HEK293T (cell line): ENCODE data around the gene RETSAT.
"Not testable (repeated sequence)": the region's sequence is repeated elsewhere in the genome, so short reads cannot be mapped to it uniquely, and the experiment has no call there.

Experiments
- CTCF ChIA-PET: fragments of 350-600 bp; formaldehyde crosslinking; extraction: SDS; loops from one replicate; lab custom pipeline; 2021; ENCODE audit warnings: antibody characterized with exemption, inconsistent platforms; lab: Yijun Ruan, JAX
- POLR2A ChIA-PET: fragments of 350-600 bp; formaldehyde crosslinking; extraction: SDS; loops from one replicate; lab custom pipeline; 2020; ENCODE audit warnings: antibody characterized with exemption, inconsistent platforms; lab: Yijun Ruan, JAX
- DNase-seq: peaks from one replicate; pipeline ENCODE4 v3.0.0; 2012; ENCODE audit warnings: mixed read lengths; ENCODE audit errors: extremely low spot score
- ARNT ChIP-seq: fragments of 450-650 bp; IDR thresholded peaks from 2 replicates; pipeline ENCODE4 v1.6.1; 2017; ENCODE audit warnings: mild to moderate bottlenecking
- BHLHE40 ChIP-seq: fragments of 450-650 bp; IDR thresholded peaks from 2 replicates; pipeline ENCODE4 v1.6.1; 2016; ENCODE audit warnings: mild to moderate bottlenecking, moderate library complexity, borderline replicate concordance
- CTBP1 ChIP-seq: fragments of 450-650 bp; IDR thresholded peaks from 2 replicates; pipeline ENCODE4 v1.6.1; 2016; ENCODE audit warnings: borderline replicate concordance
- ELF4 ChIP-seq: fragments of 450-650 bp; IDR thresholded peaks from 2 replicates; pipeline ENCODE4 v1.6.1; 2017; ENCODE audit warnings: antibody characterized with exemption
- FOXA1 ChIP-seq: fragments of 450-650 bp; IDR thresholded peaks from 2 replicates; pipeline ENCODE4 v1.6.1; 2016; ENCODE audit warnings: mild to moderate bottlenecking
- FOXK2 ChIP-seq: fragments of 450-650 bp; IDR thresholded peaks from 2 replicates; pipeline ENCODE4 v1.6.1; 2016; ENCODE audit warnings: mild to moderate bottlenecking
- FOXM1 ChIP-seq: fragments of 450-650 bp; IDR thresholded peaks from 2 replicates; pipeline ENCODE4 v1.6.1; 2017; ENCODE audit warnings: mild to moderate bottlenecking, borderline replicate concordance
- HDGF ChIP-seq: fragments of 450-650 bp; IDR thresholded peaks from 2 replicates; pipeline ENCODE4 v1.6.1; 2017; ENCODE audit warnings: antibody characterized with exemption, borderline replicate concordance
- L3MBTL2 ChIP-seq: fragments of 450-650 bp; conservative IDR thresholded peaks from 2 replicates; pipeline ENCODE4 v1.6.1; 2016; ENCODE audit warnings: mild to moderate bottlenecking
- LEF1 ChIP-seq: fragments of 450-650 bp; IDR thresholded peaks from 2 replicates; pipeline ENCODE4 v1.6.1; 2017; ENCODE audit warnings: mild to moderate bottlenecking, borderline replicate concordance
- NFRKB ChIP-seq: fragments of 450-650 bp; IDR thresholded peaks from 2 replicates; pipeline ENCODE4 v1.6.1; 2016; ENCODE audit warnings: mild to moderate bottlenecking, moderate library complexity
- SP1 ChIP-seq: fragments of 450-650 bp; IDR thresholded peaks from 2 replicates; pipeline ENCODE4 v1.6.1; 2017
- SUZ12 ChIP-seq: fragments of 450-650 bp; IDR thresholded peaks from 2 replicates; pipeline ENCODE4 v1.6.1; 2016; ENCODE audit warnings: mild to moderate bottlenecking
- TARDBP ChIP-seq: fragments of 450-650 bp; IDR thresholded peaks from 2 replicates; pipeline ENCODE4 v1.6.1; 2016
- ZNF384 ChIP-seq: fragments of 450-650 bp; IDR thresholded peaks from 2 replicates; pipeline ENCODE4 v1.6.1; 2016
- TF ChIP-seq, protein P1 (sequence below): fragments of 450-650 bp; IDR thresholded peaks from 2 replicates; pipeline ENCODE4 v1.6.1; 2016

The RETSAT gene

GRCh38 chr2:85347599-85347998, 6.7 kb downstream of the RETSAT start:
- no peak for DNase-seq
- POLR2A ChIA-PET, result interaction anchor here (1.4 kb wide), 1 partner anchor 20 kb away, joined by 4 read pairs; the partner anchor contains the start of gene TGOLN2
- TF ChIP-seq LEF1, result no peak
- no peak for TF ChIP-seq FOXA1
- TF ChIP-seq, protein P1, sequence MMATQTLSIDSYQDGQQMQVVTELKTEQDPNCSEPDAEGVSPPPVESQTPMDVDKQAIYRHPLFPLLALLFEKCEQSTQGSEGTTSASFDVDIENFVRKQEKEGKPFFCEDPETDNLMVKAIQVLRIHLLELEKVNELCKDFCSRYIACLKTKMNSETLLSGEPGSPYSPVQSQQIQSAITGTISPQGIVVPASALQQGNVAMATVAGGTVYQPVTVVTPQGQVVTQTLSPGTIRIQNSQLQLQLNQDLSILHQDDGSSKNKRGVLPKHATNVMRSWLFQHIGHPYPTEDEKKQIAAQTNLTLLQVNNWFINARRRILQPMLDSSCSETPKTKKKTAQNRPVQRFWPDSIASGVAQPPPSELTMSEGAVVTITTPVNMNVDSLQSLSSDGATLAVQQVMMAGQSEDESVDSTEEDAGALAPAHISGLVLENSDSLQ, result no peak
- no peak for TF ChIP-seq SP1
- no peak for TF ChIP-seq HDGF
- TF ChIP-seq L3MBTL2, result no peak
- TF ChIP-seq CTBP1, result no peak
- no peak for TF ChIP-seq SUZ12
- no peak for TF ChIP-seq ELF4
- no peak for TF ChIP-seq BHLHE40
- TF ChIP-seq FOXK2, result no peak
- TF ChIP-seq NFRKB, result no peak
- no peak for TF ChIP-seq TARDBP
- TF ChIP-seq FOXM1, result no peak
- no peak for TF ChIP-seq ZNF384
- no peak for TF ChIP-seq ARNT
- CTCF ChIA-PET, result no interaction called here

DNA sequence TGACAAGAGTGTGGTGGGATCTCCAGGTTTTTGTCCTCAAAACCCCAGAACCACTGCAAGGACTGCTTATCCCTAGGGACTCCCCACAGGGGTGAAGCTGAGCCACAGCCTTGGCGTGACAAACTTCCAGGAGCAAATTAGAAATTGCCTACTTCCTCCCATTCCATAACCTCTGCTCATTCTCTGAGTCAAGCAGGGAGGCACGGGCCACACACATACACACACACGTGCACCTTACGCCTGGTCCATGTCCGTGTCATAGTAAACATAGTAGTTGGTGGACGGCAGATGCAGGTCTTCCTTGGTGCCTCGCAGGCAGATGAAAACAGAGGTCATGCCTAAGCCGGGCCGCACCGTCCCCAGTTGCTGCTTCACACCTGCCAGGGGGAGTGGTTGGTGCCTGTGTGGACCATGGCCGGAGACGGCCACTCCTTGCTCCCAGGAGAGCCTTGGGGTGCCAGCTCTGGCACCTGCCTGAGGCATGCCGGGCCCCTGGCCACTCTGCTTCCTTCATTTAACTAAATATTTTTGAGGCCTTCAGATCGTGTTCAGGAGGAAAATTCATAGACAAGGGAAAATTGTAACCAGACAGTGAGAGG, 9.9 kb downstream of the RETSAT start:
- TF ChIP-seq, protein P1, result no peak
- TF ChIP-seq LEF1 (no peak), TARDBP (no peak), SP1 (no peak), HDGF (no peak), L3MBTL2 (no peak), NFRKB (no peak), FOXK2 (no peak)
- ChIA-PET POLR2A (interaction anchor here (1.0 kb wide), 1 partner anchor 16 kb away, joined by 3 read pairs; the partner anchor contains the start of gene TGOLN2), CTCF (no interaction called here)
- DNase-seq, result no peak

- POLR2A ChIA-PET, result not testable (repeated sequence)
Measured at GRCh38 chr2:85343207-85343895, 11.0 kb downstream of the RETSAT start.

DNA sequence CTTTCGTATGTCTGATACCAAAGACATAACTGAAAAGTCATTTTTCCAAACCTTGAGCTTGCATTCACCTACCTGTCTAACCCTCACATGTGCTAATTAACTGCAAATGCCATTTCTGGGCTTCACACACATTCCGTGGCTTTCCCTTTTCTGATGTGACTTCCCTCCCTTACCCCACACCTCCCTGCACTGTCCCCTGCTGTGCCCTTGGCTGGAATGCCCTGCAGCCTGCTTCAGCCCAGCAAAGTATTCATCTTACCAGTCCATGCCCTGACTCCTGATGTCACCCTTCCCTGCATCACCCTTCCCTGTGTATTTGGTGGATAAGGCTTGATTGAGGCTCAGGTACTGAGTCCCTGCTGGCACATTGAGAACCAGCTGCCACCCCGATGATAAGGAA, 12.2 kb downstream of the RETSAT start:
- TF ChIP-seq BHLHE40, result no peak
- TF ChIP-seq, protein P1, result no peak
- TF ChIP-seq FOXA1, result no peak
- TF ChIP-seq ARNT, result no peak
- TF ChIP-seq SUZ12, result no peak
- no peak for TF ChIP-seq LEF1
- TF ChIP-seq L3MBTL2, result no peak
- no peak for TF ChIP-seq FOXK2
- TF ChIP-seq CTBP1, result no peak
- ChIA-PET CTCF (no interaction called here), POLR2A (interaction anchor here (0.9 to 1.0 kb wide), 2 partner anchors 10 to 14 kb away, joined by 3 to 4 read pairs; partner anchors contain the start of gene TGOLN2)
- DNase-seq, result no peak

More at GRCh38 chr2:85343207-85343895, 11.0 kb downstream of the RETSAT start:
- CTCF ChIA-PET, DNase-seq: not testable (repeated sequence)

DNA sequence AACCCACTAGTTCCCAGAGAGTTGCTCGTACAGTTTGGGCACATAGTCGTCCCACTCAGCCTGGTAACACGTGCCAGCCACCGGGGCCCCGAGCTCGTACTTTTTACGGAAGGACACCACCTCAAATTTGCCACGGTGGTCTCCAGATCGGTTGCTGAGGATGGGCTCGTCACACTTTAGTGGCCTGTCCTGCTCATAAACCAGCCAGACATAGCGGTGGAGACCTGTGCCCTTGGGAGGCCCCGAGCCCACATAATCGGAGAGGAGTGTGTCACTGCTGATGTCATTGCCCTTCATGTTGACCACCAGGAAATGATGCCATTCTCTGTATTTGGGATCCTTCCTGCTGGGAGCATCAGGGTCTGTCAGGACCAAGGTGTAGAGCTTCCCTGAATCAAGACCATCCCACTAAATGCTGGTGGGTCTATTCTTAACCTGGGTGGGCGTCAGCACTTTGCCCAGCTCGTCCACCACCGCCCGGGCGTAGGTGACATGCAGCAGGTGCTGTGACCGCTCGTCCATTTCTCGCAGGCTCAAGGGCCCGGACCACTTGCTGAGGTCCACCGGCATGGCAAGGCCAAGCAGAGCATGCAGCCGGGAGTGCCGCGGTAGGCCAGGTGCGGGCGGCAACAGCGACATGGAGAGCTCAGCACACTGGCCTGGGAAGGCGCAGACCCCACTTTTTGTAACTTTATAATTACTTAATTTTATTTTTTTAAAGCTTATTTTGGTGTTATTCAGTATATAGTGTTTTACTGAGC, 12.9 kb downstream of the RETSAT start:
- CTCF ChIA-PET, result interaction anchor here (0.6 kb wide), 1 partner anchor 11 kb away, joined by 7 read pairs; no protein-coding TSS in a partner anchor
- POLR2A ChIA-PET, result interaction anchor here (0.9 to 1.0 kb wide), 3 partner anchors 9 to 14 kb away, joined by 3 to 5 read pairs (median 4); partner anchors contain the start of genes ELMOD3, RETSAT and TGOLN2
- TF ChIP-seq ELF4, result no peak
- TF ChIP-seq, protein P1, result no peak
- no peak for TF ChIP-seq L3MBTL2
- no peak for TF ChIP-seq LEF1
- TF ChIP-seq NFRKB, result no peak
- TF ChIP-seq ZNF384, result no peak
- no peak for TF ChIP-seq SUZ12
- no peak for TF ChIP-seq TARDBP
- TF ChIP-seq BHLHE40, result no peak
- no peak for TF ChIP-seq SP1
- no peak for DNase-seq
